AG10803 (cell line): Measurements from ENCODE around the gene MROH9.

Source experiments
- DNase-seq: peaks from one replicate; pipeline ENCODE4 v3.0.0; 2010; ENCODE audit warnings: low read depth
- H3K4me3 ChIP-seq: 2 replicates; pipeline ENCODE4 v1.5.1; 2011; ENCODE audit warnings: mild to moderate bottlenecking, low read length, control low read depth
- TF ChIP-seq, protein P1 (sequence below): conservative IDR thresholded peaks from 2 replicates; pipeline ENCODE4 v1.5.1; 2011; ENCODE audit warnings: mild to moderate bottlenecking, low read length, control low read depth, inconsistent platforms

MROH9 gene

GRCh38 chr1:170993717-170994116, 58.4 kb downstream of the MROH9 start:
- DNase-seq = no peak
- no peak overlapping the region for H3K4me3 ChIP-seq

DNA sequence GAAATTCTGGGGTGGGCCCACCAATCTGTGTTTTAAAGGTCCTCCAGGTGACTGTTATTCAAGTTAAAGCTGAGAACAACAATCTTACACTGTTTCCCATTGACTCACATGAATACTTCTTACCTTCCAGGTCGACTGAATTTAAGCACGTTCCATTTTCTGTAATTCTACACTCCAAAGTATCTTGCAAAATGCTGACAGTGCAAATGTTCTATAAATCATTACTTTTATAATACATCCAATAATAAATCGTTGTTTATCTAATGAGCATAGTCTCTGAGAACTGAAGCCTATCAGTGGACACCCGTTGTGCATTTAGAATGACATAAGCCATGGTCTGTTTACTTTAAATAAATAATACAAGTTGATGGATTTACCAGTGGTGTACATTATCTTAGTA, 79.5 kb downstream of the MROH9 start:
- H3K4me3 ChIP-seq = no peak overlapping the region
- DNase-seq = no peak
- TF ChIP-seq, protein P1, sequence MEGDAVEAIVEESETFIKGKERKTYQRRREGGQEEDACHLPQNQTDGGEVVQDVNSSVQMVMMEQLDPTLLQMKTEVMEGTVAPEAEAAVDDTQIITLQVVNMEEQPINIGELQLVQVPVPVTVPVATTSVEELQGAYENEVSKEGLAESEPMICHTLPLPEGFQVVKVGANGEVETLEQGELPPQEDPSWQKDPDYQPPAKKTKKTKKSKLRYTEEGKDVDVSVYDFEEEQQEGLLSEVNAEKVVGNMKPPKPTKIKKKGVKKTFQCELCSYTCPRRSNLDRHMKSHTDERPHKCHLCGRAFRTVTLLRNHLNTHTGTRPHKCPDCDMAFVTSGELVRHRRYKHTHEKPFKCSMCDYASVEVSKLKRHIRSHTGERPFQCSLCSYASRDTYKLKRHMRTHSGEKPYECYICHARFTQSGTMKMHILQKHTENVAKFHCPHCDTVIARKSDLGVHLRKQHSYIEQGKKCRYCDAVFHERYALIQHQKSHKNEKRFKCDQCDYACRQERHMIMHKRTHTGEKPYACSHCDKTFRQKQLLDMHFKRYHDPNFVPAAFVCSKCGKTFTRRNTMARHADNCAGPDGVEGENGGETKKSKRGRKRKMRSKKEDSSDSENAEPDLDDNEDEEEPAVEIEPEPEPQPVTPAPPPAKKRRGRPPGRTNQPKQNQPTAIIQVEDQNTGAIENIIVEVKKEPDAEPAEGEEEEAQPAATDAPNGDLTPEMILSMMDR = no peak

More at GRCh38 chr1:170993717-170994116, 58.4 kb downstream of the MROH9 start:
- TF ChIP-seq, protein P1 = no peak

- DNase-seq = no peak
- no peak overlapping the region for H3K4me3 ChIP-seq
- TF ChIP-seq, protein P1 = no peak
These were observed 82.1 kb downstream of the MROH9 start for GRCh38 chr1:171017426-171017825.

GRCh38 chr1:171019971-171020370, 84.6 kb downstream of the MROH9 start:
- DNase-seq = no peak
- TF ChIP-seq, protein P1 = no peak
- H3K4me3 ChIP-seq = no peak overlapping the region

GRCh38 chr1:171032822-171033702, 97.7 kb downstream of the MROH9 start:
- TF ChIP-seq, protein P1 = no peak
- DNase-seq = no peak
- H3K4me3 ChIP-seq = no peak overlapping the region

DNA sequence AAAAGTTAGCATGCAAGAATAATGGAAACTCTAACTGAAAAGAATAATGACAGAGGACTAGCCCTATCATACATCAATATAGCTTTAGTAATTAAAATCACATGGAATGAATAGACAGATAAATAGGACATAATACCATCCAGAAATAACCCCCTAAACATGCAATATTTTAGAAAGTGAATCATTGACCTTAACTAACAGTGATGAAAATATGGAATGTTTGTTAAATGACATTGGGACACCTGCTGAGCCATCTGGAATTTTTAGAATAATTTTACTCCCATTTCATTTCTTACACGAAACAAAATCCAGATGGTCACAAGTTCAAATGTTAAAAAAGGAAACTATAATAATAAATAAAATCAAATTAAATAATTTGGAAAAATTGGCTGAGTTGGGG, 102.3 kb downstream of the MROH9 start:
- no peak overlapping the region for H3K4me3 ChIP-seq
- TF ChIP-seq, protein P1 = no peak
- no peak for DNase-seq

DNA sequence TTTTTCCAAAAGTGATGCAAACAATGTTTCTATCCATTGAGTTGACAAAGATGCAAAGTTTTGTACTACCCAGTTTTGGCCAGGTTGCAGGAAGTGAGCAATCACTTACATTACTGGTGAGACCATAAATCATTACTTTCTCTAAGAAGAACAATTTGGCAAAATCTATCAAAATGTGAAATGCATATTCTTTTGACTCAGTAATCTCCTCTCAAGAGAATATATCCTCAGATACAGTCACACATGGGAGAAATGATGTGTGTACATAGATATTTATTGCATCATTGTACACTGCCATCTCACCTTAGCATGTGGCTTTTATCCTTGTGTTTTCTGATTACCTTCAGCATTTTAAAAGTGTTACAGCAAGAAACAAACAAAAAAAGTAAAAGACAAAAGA, 103.0 kb downstream of the MROH9 start:
- TF ChIP-seq, protein P1 = no peak
- H3K4me3 ChIP-seq = no peak overlapping the region
- DNase-seq = no peak
